Bronchial epithelial cell (primary cell): ENCODE measurements around the gene CHURC1. TPM values are rescaled to one million over a fixed set of nuclear protein-coding genes. Genes with fewer than 3 reads are reported as not detected.

Experiments used
- DNase-seq: peaks from one replicate; pipeline ENCODE4 v3.0.0-alpha.2; 2010; ENCODE audit warnings: low read depth
- FAIRE-seq: peaks from 2 replicates; lab custom pipeline; 2011; peaks lifted over from hg19 to GRCh38; lab: Jason Lieb, UNC
- H3K27me3 ChIP-seq: 2 replicates; pipeline ENCODE4 v1.5.1; 2011; ENCODE audit warnings: low read length; ENCODE audit not compliant: control insufficient read depth, insufficient read depth
- H3K36me3 ChIP-seq: 2 replicates; pipeline ENCODE4 v1.5.1; 2011; ENCODE audit warnings: low read length; ENCODE audit not compliant: control insufficient read depth, insufficient read depth
- H3K4me3 ChIP-seq: 2 replicates; pipeline ENCODE4 v1.5.1; 2011; ENCODE audit warnings: mild to moderate bottlenecking, low read depth, low read length, control low read depth
- CTCF ChIP-seq: IDR thresholded peaks from 2 replicates; pipeline ENCODE4 v1.5.1; 2011; ENCODE audit warnings: mild to moderate bottlenecking, moderate library complexity, low read length, control low read depth, inconsistent platforms; ENCODE audit not compliant: insufficient read depth, severe bottlenecking
- total RNA-seq: library from RNA; depleted of rRNA; stranded (reverse); fragments of >200 nt; gene quantifications from 2 replicates; pipeline ENCODE4 v1.2.1, GENCODE V29; 2014

Gene CHURC1
- total RNA-seq = 21.9 and 41.6 TPM in 2 replicates

- TF ChIP-seq CTCF = no peak
- FAIRE-seq (peak; percentile 64), DNase-seq (peak; percentile 98)
- no peaks in the 10 kb centered on the region for H3K36me3 ChIP-seq
- peak within 1 kb of the TSS; percentile 84 for H3K4me3 ChIP-seq
- H3K27me3 ChIP-seq = no peaks in the 10 kb centered on the region
Observed at GRCh38 chr14:64914237-64915028, at the start of gene CHURC1. TSS of gene CHURC1 (plus strand) at chr14:64914455. CDS start at chr14:64914496, 41 bp downstream.

GRCh38 chr14:64865109-64865508 lies 49.1 kb upstream of the CHURC1 start:
- FAIRE-seq = no peak
- Histone ChIP-seq H3K4me3 (no peak overlapping the region), H3K27me3 (peaks cover 9% of the 10 kb centered on the region), H3K36me3 (no peaks in the 10 kb centered on the region)
- TF ChIP-seq CTCF = no peak
- no peak for DNase-seq

- FAIRE-seq = no peak
Observed at GRCh38 chr14:64865992-64866391, 48.3 kb upstream of the CHURC1 start.

GRCh38 chr14:64867182-64867581 lies 47.1 kb upstream of the CHURC1 start:
- Histone ChIP-seq H3K4me3 (no peak overlapping the region), H3K36me3 (no peaks in the 10 kb centered on the region), H3K27me3 (peaks cover 4% of the 10 kb centered on the region)
- DNase-seq (no peak), FAIRE-seq (no peak)
- no peak for TF ChIP-seq CTCF

More at GRCh38 chr14:64865992-64866391, 48.3 kb upstream of the CHURC1 start:
- TF ChIP-seq CTCF = no peak
- DNase-seq = no peak
- Histone ChIP-seq H3K27me3 (peaks cover 8% of the 10 kb centered on the region), H3K4me3 (no peak overlapping the region), H3K36me3 (no peaks in the 10 kb centered on the region)

GRCh38 chr14:64868379-64868778 lies 45.9 kb upstream of the CHURC1 start:
- Histone ChIP-seq H3K4me3 (no peak overlapping the region), H3K36me3 (no peaks in the 10 kb centered on the region), H3K27me3 (peaks cover 4% of the 10 kb centered on the region)
- FAIRE-seq = no peak
- TF ChIP-seq CTCF = no peak
- DNase-seq = no peak
